Neural progenitor cell (in vitro differentiated cells): ENCODE data around the gene DPF3.

ENCODE experiments used
- EZH2 ChIP-seq: fragments of 200-600 bp; sonication (generic); IDR thresholded peaks from 2 replicates; pipeline ENCODE4 v1.6.1; 2017; ENCODE audit warnings: antibody characterized with exemption, mild to moderate bottlenecking, moderate library complexity
- TF ChIP-seq, protein P1 (sequence below): fragments of 200-600 bp; sonication (generic); IDR thresholded peaks from 2 replicates; pipeline ENCODE4 v1.5.1; 2017; ENCODE audit warnings: antibody characterized with exemption, mild to moderate bottlenecking

DNA sequence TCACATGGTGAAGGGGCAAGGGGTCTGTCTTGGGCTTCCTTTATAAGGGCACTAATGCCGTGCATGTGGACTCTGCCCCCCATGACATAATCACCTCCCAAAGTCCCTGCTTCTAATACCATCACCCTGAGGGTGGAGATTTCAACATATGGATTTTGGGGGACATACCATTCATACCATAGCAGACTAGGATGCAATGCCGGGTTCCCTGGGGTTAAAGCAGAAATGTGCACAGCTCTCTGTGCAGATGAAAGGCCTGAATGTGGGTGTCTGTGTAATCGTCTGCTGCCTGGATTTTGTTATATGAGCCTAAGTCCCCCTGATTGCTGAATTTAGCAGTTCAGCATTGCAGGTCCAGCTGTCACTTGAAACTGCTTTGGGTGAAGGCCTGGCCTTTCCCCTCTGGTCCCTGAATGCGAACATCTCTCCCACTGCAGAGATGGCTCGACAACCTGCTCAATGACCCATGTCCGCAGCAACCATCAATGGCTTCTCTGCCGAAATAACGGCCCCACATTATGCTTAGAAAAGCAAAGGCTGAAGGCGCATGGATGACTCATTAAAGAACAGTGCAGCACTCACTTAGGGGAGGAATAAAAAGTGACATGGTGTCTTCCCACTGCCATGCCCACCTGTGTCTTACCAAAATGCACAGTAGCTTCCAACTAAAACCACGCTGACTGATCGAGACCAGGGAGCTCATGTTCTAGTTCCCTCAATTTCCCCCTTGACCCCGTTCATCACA lies 286.3 kb downstream of the DPF3 start:
- TF ChIP-seq, protein P1, sequence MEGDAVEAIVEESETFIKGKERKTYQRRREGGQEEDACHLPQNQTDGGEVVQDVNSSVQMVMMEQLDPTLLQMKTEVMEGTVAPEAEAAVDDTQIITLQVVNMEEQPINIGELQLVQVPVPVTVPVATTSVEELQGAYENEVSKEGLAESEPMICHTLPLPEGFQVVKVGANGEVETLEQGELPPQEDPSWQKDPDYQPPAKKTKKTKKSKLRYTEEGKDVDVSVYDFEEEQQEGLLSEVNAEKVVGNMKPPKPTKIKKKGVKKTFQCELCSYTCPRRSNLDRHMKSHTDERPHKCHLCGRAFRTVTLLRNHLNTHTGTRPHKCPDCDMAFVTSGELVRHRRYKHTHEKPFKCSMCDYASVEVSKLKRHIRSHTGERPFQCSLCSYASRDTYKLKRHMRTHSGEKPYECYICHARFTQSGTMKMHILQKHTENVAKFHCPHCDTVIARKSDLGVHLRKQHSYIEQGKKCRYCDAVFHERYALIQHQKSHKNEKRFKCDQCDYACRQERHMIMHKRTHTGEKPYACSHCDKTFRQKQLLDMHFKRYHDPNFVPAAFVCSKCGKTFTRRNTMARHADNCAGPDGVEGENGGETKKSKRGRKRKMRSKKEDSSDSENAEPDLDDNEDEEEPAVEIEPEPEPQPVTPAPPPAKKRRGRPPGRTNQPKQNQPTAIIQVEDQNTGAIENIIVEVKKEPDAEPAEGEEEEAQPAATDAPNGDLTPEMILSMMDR, result no peak
- no peak for TF ChIP-seq EZH2
